GM12874 (cell line): ENCODE results near the gene MLIP.

Source experiments
- CTCF ChIP-seq: IDR thresholded peaks from 2 replicates; pipeline ENCODE4 v1.5.1; 2011; ENCODE audit warnings: low read depth, mild to moderate bottlenecking, control low read depth, low read length, moderate library complexity; ENCODE audit not compliant: insufficient read depth

Gene MLIP

DNA sequence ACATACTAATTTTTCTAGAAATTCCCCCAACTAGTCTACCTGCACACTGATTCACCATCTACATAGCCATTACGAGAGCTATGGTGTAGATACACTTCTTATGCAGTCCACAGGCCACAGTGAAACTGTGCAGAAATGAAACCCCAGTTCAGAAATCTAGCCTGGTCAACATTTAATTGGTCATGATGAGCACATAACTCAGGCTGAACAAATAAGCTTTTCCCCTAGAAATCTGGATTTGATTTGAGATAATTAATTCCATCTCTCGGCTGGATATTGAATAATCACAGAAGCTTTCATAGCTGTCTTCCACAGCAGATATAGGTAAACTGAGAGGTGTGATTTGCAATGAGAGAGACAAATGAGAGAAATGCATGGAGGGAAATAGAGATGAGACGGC is 174.4 kb downstream of the MLIP start:
- no peak for TF ChIP-seq CTCF

DNA sequence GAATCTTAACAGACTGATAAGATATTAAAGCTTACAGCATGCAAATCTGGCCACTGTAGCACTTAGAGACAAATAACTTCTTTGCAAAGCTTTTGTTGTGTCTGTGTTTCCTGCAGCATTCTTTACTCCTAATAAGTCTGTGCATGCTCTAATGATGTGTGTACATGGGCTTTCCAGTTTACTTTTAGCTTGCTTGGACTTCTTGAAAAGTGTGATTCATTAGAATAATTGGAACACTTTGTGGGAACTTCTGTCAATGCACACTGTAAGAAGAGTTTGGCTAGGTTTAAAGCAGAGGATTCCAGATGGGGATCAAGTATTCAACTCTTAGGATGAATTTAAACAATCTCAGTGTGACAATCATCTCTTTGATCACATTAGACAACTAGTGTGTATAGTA is 174.9 kb downstream of the MLIP start:
- TF ChIP-seq CTCF = no peak

DNA sequence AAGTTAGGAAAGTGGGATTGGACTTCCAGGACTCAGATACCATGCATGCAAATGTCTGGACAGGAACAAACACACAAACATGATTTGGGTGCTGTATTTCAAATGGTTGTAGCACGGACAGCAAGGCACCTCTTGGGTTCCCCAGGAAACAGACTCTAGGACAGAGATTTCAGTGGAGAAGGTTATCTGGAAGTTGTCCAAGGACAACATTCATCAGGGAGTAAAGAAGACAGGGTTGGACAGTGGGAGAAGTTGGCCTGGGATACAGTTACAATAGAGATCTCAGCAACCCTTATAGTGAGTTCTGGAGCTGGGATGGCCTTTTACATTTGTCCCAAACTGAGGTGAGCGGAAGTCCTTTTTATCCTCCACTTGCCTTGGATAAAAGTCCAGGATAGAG is 177.2 kb downstream of the MLIP start:
- no peak for TF ChIP-seq CTCF

- no peak for TF ChIP-seq CTCF
Observed at GRCh38 chr6:54289426-54289825, 178.2 kb downstream of the MLIP start.

- TF ChIP-seq CTCF = no peak
Observed at GRCh38 chr6:54291146-54291545, 179.9 kb downstream of the MLIP start.

DNA sequence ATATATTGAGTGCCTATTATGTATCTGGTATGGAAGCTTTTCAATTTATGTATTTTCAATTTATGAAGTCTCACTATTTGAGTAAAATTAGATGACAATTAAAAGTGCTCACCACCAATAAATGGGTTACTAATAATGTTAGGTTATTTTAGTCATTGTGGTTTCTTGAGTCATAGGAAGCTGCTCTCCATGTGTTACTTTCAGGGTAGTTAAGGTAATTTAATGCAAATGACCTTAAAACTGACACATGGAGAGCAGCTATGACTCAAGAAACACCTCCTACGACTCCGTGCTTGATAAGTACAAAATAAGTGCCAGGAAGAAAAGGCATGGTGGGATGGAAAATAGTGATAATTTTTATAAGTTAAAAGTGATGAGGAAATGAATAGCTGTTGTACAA is 180.5 kb downstream of the MLIP start:
- no peak for TF ChIP-seq CTCF

- TF ChIP-seq CTCF = no peak
Observed at GRCh38 chr6:54294965-54295532, 183.8 kb downstream of the MLIP start.
